Measurements from ENCODE around the gene CDK17.

Gene CDK17

DNA sequence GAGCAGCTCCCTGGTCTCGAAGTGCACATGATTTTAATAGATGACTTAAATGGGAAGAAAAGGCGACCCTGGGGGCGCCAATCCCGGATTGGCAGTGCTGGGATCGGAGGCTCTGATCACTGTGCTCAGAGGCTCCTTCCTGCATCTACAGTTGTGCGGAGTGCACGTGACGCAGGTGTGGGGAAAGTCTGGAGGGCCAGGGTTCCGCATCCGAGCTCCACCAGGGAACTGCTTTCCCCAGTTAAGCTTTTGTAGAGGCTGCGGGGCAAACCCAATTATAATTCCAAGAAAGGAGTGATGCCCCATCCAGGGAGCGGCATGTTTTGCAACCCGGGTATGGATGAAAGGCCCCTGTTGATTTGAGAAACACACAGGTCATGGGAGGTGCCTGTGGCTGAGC, 169.6 kb downstream of the CDK17 start:
- DNase-seq (ENCODE audit: extremely low read depth, low read depth) = no peak
- TF ChIP-seq, protein P1, sequence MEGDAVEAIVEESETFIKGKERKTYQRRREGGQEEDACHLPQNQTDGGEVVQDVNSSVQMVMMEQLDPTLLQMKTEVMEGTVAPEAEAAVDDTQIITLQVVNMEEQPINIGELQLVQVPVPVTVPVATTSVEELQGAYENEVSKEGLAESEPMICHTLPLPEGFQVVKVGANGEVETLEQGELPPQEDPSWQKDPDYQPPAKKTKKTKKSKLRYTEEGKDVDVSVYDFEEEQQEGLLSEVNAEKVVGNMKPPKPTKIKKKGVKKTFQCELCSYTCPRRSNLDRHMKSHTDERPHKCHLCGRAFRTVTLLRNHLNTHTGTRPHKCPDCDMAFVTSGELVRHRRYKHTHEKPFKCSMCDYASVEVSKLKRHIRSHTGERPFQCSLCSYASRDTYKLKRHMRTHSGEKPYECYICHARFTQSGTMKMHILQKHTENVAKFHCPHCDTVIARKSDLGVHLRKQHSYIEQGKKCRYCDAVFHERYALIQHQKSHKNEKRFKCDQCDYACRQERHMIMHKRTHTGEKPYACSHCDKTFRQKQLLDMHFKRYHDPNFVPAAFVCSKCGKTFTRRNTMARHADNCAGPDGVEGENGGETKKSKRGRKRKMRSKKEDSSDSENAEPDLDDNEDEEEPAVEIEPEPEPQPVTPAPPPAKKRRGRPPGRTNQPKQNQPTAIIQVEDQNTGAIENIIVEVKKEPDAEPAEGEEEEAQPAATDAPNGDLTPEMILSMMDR (IDR thresholded peaks at IDR 0.05; ENCODE audit: low read depth, low read length, missing control alignments) = no peak
- H3K4me3 ChIP-seq (replicated peaks; ENCODE audit: low read depth, low read length) = no peak overlapping the region

DNA sequence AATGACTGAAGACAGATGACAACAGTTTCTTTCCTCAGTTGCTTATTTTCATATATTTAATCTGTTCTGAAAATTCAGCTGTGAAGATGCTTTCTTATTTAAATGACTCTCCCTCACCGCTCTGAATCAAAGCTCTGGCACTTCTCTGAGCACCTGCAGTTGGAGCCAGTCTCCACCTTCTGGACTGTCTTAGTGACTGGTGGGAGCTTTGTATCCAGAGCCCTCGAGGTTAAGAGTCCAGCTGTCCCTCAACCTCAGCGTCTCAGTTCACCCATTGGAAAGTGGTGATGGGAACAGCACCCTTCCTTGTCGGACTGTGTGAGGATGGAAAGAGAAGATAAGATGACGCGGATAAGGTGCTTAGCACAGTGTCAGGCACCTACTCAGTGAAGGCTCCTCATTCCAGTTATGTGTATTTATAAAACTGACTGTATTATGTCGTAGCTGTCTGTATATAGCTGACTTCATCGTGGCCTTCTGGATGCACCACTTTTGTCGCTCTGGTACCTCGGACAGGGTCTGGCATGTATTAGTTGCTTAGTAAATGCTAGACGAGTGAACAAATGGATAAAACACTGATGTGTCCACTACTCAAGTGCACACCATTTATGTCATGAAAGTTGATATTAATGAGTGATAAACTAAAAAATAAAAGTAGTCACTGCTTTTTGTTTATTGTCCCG, 171.5 kb downstream of the CDK17 start:
- TF ChIP-seq, protein P1 (IDR thresholded peaks at IDR 0.05; ENCODE audit: low read depth, low read length, missing control alignments) = no peak
- H3K4me3 ChIP-seq (replicated peaks; ENCODE audit: low read depth, low read length) = no peak overlapping the region
- no peak for DNase-seq (ENCODE audit: extremely low read depth, low read depth)
